GM23248 (cell line): Measurements from ENCODE around the gene CCDC47. TPM values are rescaled to one million over a fixed set of nuclear protein-coding genes. Genes with fewer than 3 reads are reported as not detected.

Experiments
- DNase-seq: peaks from one replicate; pipeline ENCODE4 v3.0.0-alpha.2; 2015
- H2AFZ ChIP-seq: fragments of 200-600 bp; sonication (generic); 2 replicates; pipeline ENCODE4 v1.6.1; 2016; ENCODE audit warnings: antibody characterized with exemption
- H3F3A ChIP-seq: fragments of 200-600 bp; sonication (generic); 2 replicates; pipeline ENCODE4 v1.6.1; 2016; ENCODE audit warnings: mild to moderate bottlenecking, antibody characterized with exemption, mixed run types; ENCODE audit not compliant: insufficient read depth
- H3K27ac ChIP-seq: fragments of 200-600 bp; sonication (generic); 2 replicates; pipeline ENCODE4 v1.5.1; 2016; ENCODE audit warnings: mild to moderate bottlenecking
- H3K27me3 ChIP-seq: fragments of 200-600 bp; sonication (generic); replicated peaks from 2 replicates; pipeline ENCODE4 v1.6.1; 2016; ENCODE audit warnings: mild to moderate bottlenecking; ENCODE audit not compliant: insufficient read depth
- H3K36me3 ChIP-seq: fragments of 200-600 bp; sonication (generic); 2 replicates; pipeline ENCODE4 v1.6.1; 2016; ENCODE audit warnings: low read depth, mild to moderate bottlenecking
- H3K4me1 ChIP-seq: fragments of 200-600 bp; sonication (generic); 2 replicates; pipeline ENCODE4 v1.6.1; 2016; ENCODE audit warnings: mild to moderate bottlenecking; ENCODE audit not compliant: insufficient read depth
- H3K4me2 ChIP-seq: fragments of 200-600 bp; sonication (generic); one replicate; pipeline ENCODE4 v1.6.1; 2016; ENCODE audit warnings: mild to moderate bottlenecking; ENCODE audit not compliant: unreplicated experiment
- H3K4me3 ChIP-seq: fragments of 200-600 bp; sonication (generic); 2 replicates; pipeline ENCODE4 v1.5.1; 2016; ENCODE audit warnings: mild to moderate bottlenecking
- H3K79me2 ChIP-seq: fragments of 200-600 bp; sonication (generic); 2 replicates; pipeline ENCODE4 v1.6.1; 2016; ENCODE audit warnings: mild to moderate bottlenecking; ENCODE audit not compliant: insufficient read depth
- H3K9ac ChIP-seq: fragments of 200-600 bp; sonication (generic); 2 replicates; pipeline ENCODE4 v1.6.1; 2016; ENCODE audit warnings: mild to moderate bottlenecking
- H3K9me2 ChIP-seq: fragments of 200-600 bp; sonication (generic); 2 replicates; pipeline ENCODE4 v1.6.1; 2016; ENCODE audit warnings: mixed run types, mild to moderate bottlenecking, moderate library complexity; ENCODE audit not compliant: insufficient read depth
- H3K9me3 ChIP-seq: fragments of 200-600 bp; sonication (generic); one replicate; pipeline ENCODE4 v1.6.1; 2017; ENCODE audit warnings: low read depth
- H4K20me1 ChIP-seq: fragments of 200-600 bp; sonication (generic); 2 replicates; pipeline ENCODE4 v1.6.0; 2016; ENCODE audit not compliant: insufficient read depth
- EZH2 ChIP-seq: fragments of 200-600 bp; sonication (generic); IDR thresholded peaks from 2 replicates; pipeline ENCODE4 v1.6.1; 2018; ENCODE audit warnings: antibody characterized with exemption, mild to moderate bottlenecking; ENCODE audit not compliant: insufficient read depth, poor library complexity, severe bottlenecking
- EZH2phosphoT487 ChIP-seq: fragments of 200-600 bp; sonication (generic); IDR thresholded peaks from 2 replicates; pipeline ENCODE4 v1.6.1; 2018; ENCODE audit warnings: antibody characterized with exemption, moderate library complexity, mild to moderate bottlenecking, low read depth; ENCODE audit not compliant: insufficient read depth
- WGBS, 2 experiments: methylation state at CpG; one replicate each; pipeline ENCODE4 v1.1.6; 2015 to 2017; ENCODE audit warnings: low lambda C conversion rate in 2 of 2, low coverage in 1 of 2; ENCODE audit errors: missing lambda C conversion rate in 2 of 2; 5-methylcytosine and 5-hydroxymethylcytosine counted together
- in situ Hi-C: fragments of 300-500 bp; cut with MboI; formaldehyde crosslinking; loops from 2 replicates; pipeline ENCODE4 v1.15.0; 2020
- polyA plus RNA-seq: library from polyadenylated mRNA; unstranded; fragments of >200 nt; fragmentation: Nextera tagmentation; extraction: Ambion mirVana; gene quantifications from 2 replicates; pipeline ENCODE4 v1.2.1, GENCODE V29; 2016
- total RNA-seq: library from RNA; depleted of rRNA; stranded (reverse); fragments of >200 nt; shearing (Covaris generic); gene quantifications from 2 replicates; pipeline ENCODE4 v1.2.3, GENCODE V29; 2014

CCDC47 gene
- total and polyA plus RNA-seq, 2 experiments from 2014 or later, result 60.5 to 72.2 TPM

DNA sequence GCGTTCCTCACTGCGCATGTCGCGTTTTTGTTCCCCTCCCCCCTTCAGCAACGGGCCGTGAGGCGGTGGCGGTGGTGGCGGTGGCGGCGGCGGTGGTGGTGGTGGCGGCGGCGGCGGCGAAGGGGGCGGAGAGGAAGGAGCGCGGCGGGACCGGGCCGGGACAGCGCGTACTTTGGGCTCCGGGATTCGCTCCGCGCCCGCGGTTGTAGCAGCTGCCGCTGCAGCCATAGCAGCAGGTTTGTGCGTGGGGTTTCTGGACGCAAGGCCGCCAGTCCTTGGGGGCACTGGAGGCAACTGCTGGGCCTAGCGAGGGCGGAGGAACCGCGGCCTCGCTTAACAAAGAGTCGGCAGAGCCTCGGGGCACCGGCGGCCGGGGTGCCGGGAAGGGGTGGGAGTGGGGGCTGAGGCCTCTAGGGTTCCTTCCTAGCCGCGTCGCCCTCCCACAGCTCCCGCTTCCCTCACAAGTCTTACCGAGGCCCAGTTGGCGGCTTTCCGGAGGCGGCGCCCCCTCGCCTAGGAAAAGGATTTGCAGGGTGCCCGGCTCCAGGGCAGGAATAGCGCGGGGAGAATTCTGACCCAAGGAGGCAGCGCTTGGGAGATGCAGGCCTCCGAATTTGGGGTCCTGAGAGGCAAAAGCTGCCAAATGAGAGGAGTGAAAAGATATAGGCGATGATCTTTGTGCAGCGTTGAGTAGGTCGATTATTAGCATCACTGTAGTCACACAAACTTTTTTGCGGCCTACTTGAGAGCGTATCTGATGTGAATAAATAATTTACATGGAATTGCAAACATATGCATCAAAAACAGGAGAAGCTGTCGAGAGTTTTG is 958 bp upstream of the CCDC47 start, which contains the start of gene DDX42:
Gene DDX42, plus strand, starts transcription at position 30 of the 828 bp plus-strand sequence. CDS start 12,880 bp downstream, outside the sequence.
- Histone ChIP-seq H3K4me1 (peaks cover 37% of the 10 kb centered on the region), H3K9me2 (no peaks in the 10 kb centered on the region), H3F3A (peaks cover 24% of the 10 kb centered on the region), H3K27ac (peak within 1 kb of the TSS; percentile 98), H3K79me2 (peaks cover 91% of the 10 kb centered on the region), H3K9ac (peak within 1 kb of the TSS; percentile 94), H3K4me3 (peak within 1 kb of the TSS; percentile 90), H3K36me3 (peaks cover 10% of the 10 kb centered on the region; the same call in 1 of the 2 replicates), H4K20me1 (peaks cover 24% of the 10 kb centered on the region), H3K4me2 (peak within 1 kb of the TSS; percentile 100), H2AFZ (peak within 1 kb of the TSS; percentile 74), H3K9me3 (no peaks in the 10 kb centered on the region), H3K27me3 (no peaks in the 10 kb centered on the region)
- in situ Hi-C loops, result no loop called here
- no peak for TF ChIP-seq EZH2
- no peak for TF ChIP-seq EZH2phosphoT487
- 1 to 3% methylated on average over 36 to 64 of the region's 67 CpGs for WGBS, 2 experiments
- DNase-seq, result peak; percentile 79

DNA sequence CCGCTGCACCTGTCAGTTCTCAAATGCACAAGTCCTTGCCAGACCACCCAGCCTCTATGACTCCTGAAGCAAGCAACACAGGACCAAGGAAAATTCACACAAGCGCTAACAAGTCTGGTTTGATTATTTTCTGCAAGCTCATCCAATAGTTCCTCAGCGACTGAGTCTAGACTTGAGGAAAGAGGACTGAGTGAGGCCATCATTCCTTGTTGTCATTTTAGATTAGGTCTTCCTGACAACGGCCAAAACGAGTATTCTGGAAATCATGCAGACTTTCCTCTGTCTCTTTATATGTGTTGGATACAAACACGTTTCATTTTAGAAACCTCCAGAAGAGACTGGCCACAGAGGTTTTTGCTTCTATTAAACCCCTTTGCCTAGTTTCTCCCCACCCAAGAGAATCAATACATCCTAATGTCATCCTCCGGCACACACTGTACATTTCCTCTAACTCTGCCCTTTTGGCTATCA is 561 bp downstream of the CCDC47 start:
- peak overlapping the region; percentile 90 for H3K4me3 ChIP-seq
- peaks cover 2% of the 10 kb centered on the region; the same call in 1 of the 2 replicates for H3K36me3 ChIP-seq
- in situ Hi-C loops, result no loop called here
- peak overlapping the region; percentile 69 for H2AFZ ChIP-seq
- H3K27ac ChIP-seq, result peak overlapping the region; percentile 98
- WGBS, 2 experiments, result 7 to 8% methylated on average over 7 of the region's 7 CpGs
- H4K20me1 ChIP-seq, result peaks cover 17% of the 10 kb centered on the region
- H3K4me2 ChIP-seq, result peak overlapping the region; percentile 97
- peak; percentile 49 for DNase-seq
- H3K79me2 ChIP-seq, result peaks cover 91% of the 10 kb centered on the region
- no peaks in the 10 kb centered on the region for H3K27me3 ChIP-seq
- peaks cover 33% of the 10 kb centered on the region for H3K4me1 ChIP-seq
- H3K9ac ChIP-seq, result peak overlapping the region; percentile 94
- H3K9me3 ChIP-seq, result no peaks in the 10 kb centered on the region
- TF ChIP-seq EZH2 (no peak), EZH2phosphoT487 (no peak)
- H3F3A ChIP-seq, result peaks cover 24% of the 10 kb centered on the region
- no peaks in the 10 kb centered on the region for H3K9me2 ChIP-seq

DNA sequence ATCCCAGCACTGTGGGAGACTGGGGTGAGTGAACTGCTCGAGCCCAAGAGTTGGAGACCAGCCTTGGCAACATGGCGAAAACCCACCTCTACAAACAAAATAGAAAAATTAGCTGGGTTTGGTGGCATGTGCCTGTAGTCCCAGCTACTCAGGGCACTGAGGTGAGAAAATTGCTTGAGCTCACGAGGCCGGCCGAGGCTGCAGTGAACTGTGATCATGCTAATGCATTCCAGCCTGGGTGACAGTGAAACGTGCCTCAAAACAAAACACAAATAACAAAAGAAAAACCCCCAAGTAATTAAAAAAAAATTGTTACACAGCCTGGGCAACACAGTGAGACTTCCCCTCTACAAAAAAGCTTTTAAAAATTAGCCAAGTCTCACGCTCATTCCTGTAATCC is 5.0 kb downstream of the CCDC47 start:
- no peaks in the 10 kb centered on the region for H3K27me3 ChIP-seq
- no peak overlapping the region for H3K9ac ChIP-seq
- peaks cover 13% of the 10 kb centered on the region for H3K36me3 ChIP-seq
- H3K4me2 ChIP-seq, result no peak overlapping the region
- peaks cover 3% of the 10 kb centered on the region; the same call in 1 of the 2 replicates for H4K20me1 ChIP-seq
- DNase-seq, result no peak
- peaks cover 15% of the 10 kb centered on the region for H3K4me1 ChIP-seq
- H3K4me3 ChIP-seq, result no peak overlapping the region
- 82 to 94% methylated on average over 7 of the region's 7 CpGs for WGBS, 2 experiments
- no peak overlapping the region for H2AFZ ChIP-seq
- no peaks in the 10 kb centered on the region for H3K9me2 ChIP-seq
- H3K79me2 ChIP-seq, result peaks cover 96% of the 10 kb centered on the region
- H3K9me3 ChIP-seq, result no peaks in the 10 kb centered on the region
- H3F3A ChIP-seq, result peaks cover 10% of the 10 kb centered on the region
- in situ Hi-C loops, result no loop called here
- TF ChIP-seq EZH2 (no peak), EZH2phosphoT487 (no peak)
- no peak overlapping the region for H3K27ac ChIP-seq

DNA sequence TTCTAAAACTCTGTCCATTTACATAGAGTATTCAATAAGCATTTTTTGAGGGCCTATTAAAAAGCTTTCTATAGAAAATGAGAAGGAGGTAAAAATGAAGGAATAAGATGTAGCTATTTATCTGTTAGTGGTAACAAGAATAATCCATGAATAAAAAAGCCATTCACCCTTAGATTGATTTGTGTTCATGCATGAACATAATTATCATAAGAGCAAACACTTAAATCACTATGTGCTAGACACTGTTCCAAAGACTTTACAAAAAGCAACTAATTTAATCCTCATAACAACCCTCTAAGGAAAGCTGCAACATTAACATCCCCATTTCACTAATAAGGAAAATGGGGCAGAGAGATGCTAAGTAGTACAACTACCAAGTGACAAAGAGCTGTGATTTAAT is 6.6 kb downstream of the CCDC47 start:
- Histone ChIP-seq H3K9ac (no peak overlapping the region), H3K4me3 (no peak overlapping the region), H3K4me1 (peaks cover 6% of the 10 kb centered on the region), H3K27me3 (no peaks in the 10 kb centered on the region), H3K9me3 (no peaks in the 10 kb centered on the region), H3K4me2 (no peak overlapping the region), H3F3A (no peaks in the 10 kb centered on the region), H3K36me3 (peaks cover 28% of the 10 kb centered on the region), H4K20me1 (peaks cover 3% of the 10 kb centered on the region; the same call in 1 of the 2 replicates), H3K27ac (no peak overlapping the region), H2AFZ (no peak overlapping the region), H3K9me2 (no peaks in the 10 kb centered on the region), H3K79me2 (peaks cover 98% of the 10 kb centered on the region)
- in situ Hi-C loops, result no loop called here
- TF ChIP-seq EZH2 (no peak), EZH2phosphoT487 (no peak)
- DNase-seq, result no peak
